NCI-H1417 (cell line): ENCODE data around the gene EVPL.

ENCODE experiments used
- DNase-seq, 3 experiments: peaks; one replicate each; lab custom pipeline; 2025; lab: John Stamatoyannopoulos, UW

Gene EVPL

GRCh38 chr17:75959839-75960511 lies 67.1 kb downstream of the EVPL start:
- DNase-seq, result no peak

- no peak for DNase-seq
Measured at GRCh38 chr17:75959051-75959838, 67.9 kb downstream of the EVPL start.
